Kidney epithelial cell (primary cell): ENCODE data around the gene ZBTB4. TPM values are rescaled to one million over a fixed set of nuclear protein-coding genes. Genes with fewer than 3 reads are reported as not detected.
A peak's percentile ranks its signal among the peaks of the same experiment; 100 is the strongest.

Experiments used
- DNase-seq: peaks from one replicate; pipeline ENCODE4 v3.0.0-alpha.2; 2010; ENCODE audit warnings: low read depth
- H3K27me3 ChIP-seq: 2 replicates; pipeline ENCODE4 v1.6.0; 2011; ENCODE audit warnings: low read length; ENCODE audit not compliant: control insufficient read depth, insufficient read depth
- H3K36me3 ChIP-seq: 2 replicates; pipeline ENCODE4 v1.5.1; 2011; ENCODE audit warnings: low read length; ENCODE audit not compliant: control insufficient read depth, insufficient read depth
- H3K4me3 ChIP-seq: 2 replicates; pipeline ENCODE4 v1.5.1; 2011; ENCODE audit warnings: low read depth, mild to moderate bottlenecking, control low read depth, low read length
- CTCF ChIP-seq: IDR thresholded peaks from 2 replicates; pipeline ENCODE4 v1.5.1; 2011; ENCODE audit warnings: mild to moderate bottlenecking, moderate library complexity, low read length, control low read depth, inconsistent platforms; ENCODE audit not compliant: insufficient read depth, poor library complexity, severe bottlenecking
- total RNA-seq: library from RNA; depleted of rRNA; stranded (reverse); fragments of >200 nt; gene quantifications from 2 replicates; pipeline ENCODE4 v1.2.3, GENCODE V29; 2015

The ZBTB4 gene
- total RNA-seq, 1 donor from 2014 or later: 26.3 TPM

GRCh38 chr17:7508846-7509245, 29.4 kb upstream of the ZBTB4 start:
- no peaks in the 10 kb centered on the region for H3K27me3 ChIP-seq
- peaks cover 8% of the 10 kb centered on the region for H3K36me3 ChIP-seq
- no peak for TF ChIP-seq CTCF
- no peak for DNase-seq
- no peak overlapping the region for H3K4me3 ChIP-seq

GRCh38 chr17:7508145-7508544, 28.7 kb upstream of the ZBTB4 start:
- H3K4me3 ChIP-seq: no peak overlapping the region

GRCh38 chr17:7503521-7503920, 24.1 kb upstream of the ZBTB4 start:
- DNase-seq: no peak
- TF ChIP-seq CTCF: no peak
- Histone ChIP-seq H3K27me3 (no peaks in the 10 kb centered on the region), H3K36me3 (peaks cover 10% of the 10 kb centered on the region), H3K4me3 (no peak overlapping the region)

More at GRCh38 chr17:7508145-7508544, 28.7 kb upstream of the ZBTB4 start:
- no peak for DNase-seq
- Histone ChIP-seq H3K27me3 (no peaks in the 10 kb centered on the region), H3K36me3 (peaks cover 8% of the 10 kb centered on the region)
- no peak for TF ChIP-seq CTCF

GRCh38 chr17:7502987-7503386, 23.6 kb upstream of the ZBTB4 start:
- peak; percentile 27 for TF ChIP-seq CTCF

GRCh38 chr17:7502171-7502847, 22.9 kb upstream of the ZBTB4 start:
- H3K4me3 ChIP-seq: no peak overlapping the region
- peaks cover 14% of the 10 kb centered on the region for H3K36me3 ChIP-seq
- no peak for DNase-seq
- no peaks in the 10 kb centered on the region for H3K27me3 ChIP-seq
- TF ChIP-seq CTCF: no peak

More at GRCh38 chr17:7502987-7503386, 23.6 kb upstream of the ZBTB4 start:
- Histone ChIP-seq H3K27me3 (no peaks in the 10 kb centered on the region), H3K36me3 (peaks cover 11% of the 10 kb centered on the region), H3K4me3 (no peak overlapping the region)
- DNase-seq: no peak

- H3K4me3 ChIP-seq: no peak overlapping the region
- TF ChIP-seq CTCF: no peak
- H3K36me3 ChIP-seq: peaks cover 15% of the 10 kb centered on the region
- H3K27me3 ChIP-seq: no peaks in the 10 kb centered on the region
- DNase-seq: no peak
Measured at GRCh38 chr17:7501729-7502128, 22.3 kb upstream of the ZBTB4 start.
